GM15510 (cell line): ENCODE data around the gene ATP6V1B1.

Experiments used
- POLR2A ChIP-seq: IDR thresholded peaks from 3 replicates; pipeline ENCODE4 v1.6.1; 2011; ENCODE audit warnings: borderline replicate concordance; ENCODE audit not compliant: insufficient read length; ENCODE audit errors: extremely low read depth

ATP6V1B1 gene

DNA sequence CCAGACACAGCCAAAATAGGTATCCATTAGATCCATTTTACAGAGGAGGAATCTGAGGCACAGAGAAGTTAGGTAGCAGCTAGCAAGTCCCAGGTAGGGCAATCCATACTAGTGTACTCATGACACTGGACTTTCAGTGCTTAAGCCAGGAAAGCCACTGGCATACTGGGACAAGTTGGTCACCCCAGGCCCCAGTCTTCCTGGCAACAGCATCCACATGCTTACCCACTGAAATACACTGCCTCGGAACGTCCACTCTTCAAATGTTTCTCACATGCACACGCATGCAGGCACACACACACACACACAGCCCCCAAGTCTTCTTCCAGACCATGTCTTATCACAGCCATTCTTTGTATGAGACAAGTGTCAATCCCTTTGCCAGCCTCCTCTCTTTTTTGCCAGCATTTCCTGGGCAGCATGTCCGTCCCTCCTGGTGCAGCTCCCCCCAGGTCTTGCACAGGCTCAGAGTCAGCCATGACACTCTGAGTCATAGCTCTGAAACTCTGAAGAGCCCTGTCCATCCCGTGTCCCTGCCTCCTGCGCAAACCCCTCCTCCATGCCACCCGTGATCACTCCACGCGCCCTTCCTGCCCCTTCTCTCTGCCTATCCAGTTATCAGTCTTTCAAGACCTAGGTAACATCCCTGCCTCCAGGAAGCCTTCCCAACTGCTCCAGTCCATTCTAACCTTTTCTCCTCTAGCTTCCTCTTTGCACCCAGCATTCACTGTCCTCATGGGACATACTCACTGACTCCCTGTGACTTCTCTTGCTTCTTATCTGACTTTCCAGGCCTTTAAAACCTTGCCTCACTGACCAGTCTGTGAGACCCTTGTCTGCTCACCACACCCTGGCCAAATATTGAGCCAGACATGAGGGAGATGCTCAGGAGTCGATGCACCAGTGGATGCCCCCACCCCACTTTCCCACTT lies 69.8 kb downstream of the ATP6V1B1 start:
- no peak for TF ChIP-seq POLR2A

DNA sequence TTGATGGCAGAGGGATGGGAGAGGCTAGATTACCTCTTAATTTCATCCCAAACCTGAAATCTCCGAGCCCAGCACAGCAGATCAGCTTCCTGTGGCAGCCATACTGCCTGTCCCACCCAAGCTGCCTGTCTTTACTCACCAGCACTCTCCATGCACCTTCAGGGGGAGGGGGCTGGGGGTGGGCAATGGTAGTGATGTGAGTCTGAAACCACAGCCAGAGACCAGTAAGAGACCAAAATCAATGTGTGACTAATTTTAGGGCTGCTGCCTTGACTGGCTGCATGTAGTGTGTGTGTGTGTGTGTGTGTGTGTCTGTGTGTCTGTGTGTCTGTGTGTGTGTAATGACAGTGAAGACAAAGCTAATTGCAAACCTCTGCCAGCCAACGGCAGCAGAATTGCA lies 70.6 kb downstream of the ATP6V1B1 start:
- TF ChIP-seq POLR2A = no peak

DNA sequence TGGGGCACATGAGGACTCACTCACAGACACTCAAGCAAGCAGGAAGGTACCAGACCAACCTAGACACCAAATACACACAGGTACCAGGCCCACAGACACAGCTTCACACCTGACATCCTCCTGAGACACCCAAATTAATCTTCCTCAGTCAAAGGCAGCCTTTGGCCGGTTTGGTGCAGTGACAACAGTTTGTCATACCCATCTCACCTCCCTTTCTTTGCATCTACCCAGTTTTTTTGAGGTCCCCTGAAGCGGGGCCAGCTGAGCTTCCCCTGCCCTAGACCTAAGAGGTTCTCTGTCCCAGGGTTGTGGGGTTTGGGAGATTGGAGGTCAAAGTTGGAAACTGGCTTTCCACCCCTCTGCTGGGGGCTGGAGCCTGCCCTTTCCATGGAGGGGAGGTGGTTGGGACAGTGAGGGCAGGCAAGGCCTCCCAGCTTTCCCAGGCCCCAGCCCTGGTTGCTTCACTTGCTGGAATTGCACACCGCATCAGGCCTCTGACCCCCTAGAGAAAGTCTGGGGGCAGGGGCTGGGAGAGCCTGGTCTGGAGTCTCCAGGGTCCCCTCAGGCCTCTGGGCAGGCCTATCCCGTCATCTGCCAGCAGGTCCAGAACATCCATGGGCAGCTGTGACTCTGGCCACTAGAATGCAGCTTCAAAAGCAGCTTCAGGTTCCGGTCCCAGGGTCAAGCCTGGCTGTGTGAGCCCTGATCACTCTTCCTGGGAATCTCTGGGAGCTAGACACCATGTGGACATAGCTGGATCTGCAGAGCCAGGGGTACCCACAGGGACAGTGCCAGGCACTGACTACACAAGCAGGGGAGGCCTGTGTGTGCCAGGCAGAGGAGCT lies 71.5 kb downstream of the ATP6V1B1 start:
- no peak for TF ChIP-seq POLR2A

DNA sequence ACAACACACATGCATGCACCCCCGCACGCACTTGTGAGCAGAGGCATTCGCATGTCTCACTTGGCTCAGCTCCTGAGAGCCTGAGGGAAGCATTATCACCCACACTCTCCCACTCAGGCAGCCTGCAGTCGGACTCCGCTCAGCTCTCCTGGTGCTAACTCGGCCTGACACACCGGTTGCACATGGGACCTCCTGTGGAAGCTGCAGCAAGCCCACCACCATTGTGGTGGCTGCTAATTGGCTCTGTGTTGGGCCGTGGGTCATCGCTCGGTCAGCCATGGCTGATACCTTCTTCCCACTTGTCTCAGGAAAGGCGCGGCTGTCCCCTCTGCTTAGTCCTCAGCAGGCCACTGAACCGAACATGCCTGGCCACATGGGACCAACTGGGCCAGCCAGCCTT lies 72.6 kb downstream of the ATP6V1B1 start:
- no peak for TF ChIP-seq POLR2A
